Testis (tissue), 3 donors: ENCODE results near the gene FBXL7. TPM values are rescaled to one million over a fixed set of nuclear protein-coding genes. Genes with fewer than 3 reads are reported as not detected.

ENCODE experiments used
- DNase-seq: peaks from one replicate; pipeline ENCODE4 v3.0.0-alpha.2; 2019
- H3K27ac ChIP-seq, 2 donors: fragments of 200-600 bp; sonication (generic); one replicate each; pipeline ENCODE4 v1.5.1; 2019
- H3K27me3 ChIP-seq: fragments of 200-600 bp; sonication (generic); one replicate; pipeline ENCODE4 v1.5.1; 2019
- H3K36me3 ChIP-seq: fragments of 200-600 bp; sonication (generic); one replicate; pipeline ENCODE4 v1.5.1; 2017; ENCODE audit warnings: low read depth; ENCODE audit errors: missing control alignments
- H3K4me1 ChIP-seq: fragments of 200-600 bp; sonication (generic); one replicate; pipeline ENCODE4 v1.5.1; 2019
- H3K4me3 ChIP-seq, 2 donors: fragments of 200-600 bp; sonication (generic); one replicate each; pipeline ENCODE4 v1.5.1; 2017 to 2019
- H3K9me3 ChIP-seq: fragments of 200-600 bp; sonication (generic); one replicate; pipeline ENCODE4 v1.5.1; 2017
- CTCF ChIP-seq, 3 experiments: fragments of 450-650 bp in 2 of 3; fragments of 200-600 bp in 1 of 3; sonication (generic) in 1 of 3; IDR thresholded peaks; one replicate each; pipeline ENCODE4 v1.5.1; 2016 to 2019; ENCODE audit warnings: antibody characterized with exemption in 3 of 3, mild to moderate bottlenecking in 2 of 3, moderate library complexity in 1 of 3
- POLR2A ChIP-seq: fragments of 450-650 bp; IDR thresholded peaks from one replicate; pipeline ENCODE4 v1.6.1; 2017; ENCODE audit warnings: antibody characterized with exemption, mild to moderate bottlenecking, moderate library complexity
- WGBS, 2 donors: methylation state at CpG; one replicate each; pipeline ENCODE4 v1.1.5; 2018; 5-methylcytosine and 5-hydroxymethylcytosine counted together
- intact Hi-C: fragments of 100-400 bp; cut with DNase I; formaldehyde crosslinking; loops from one replicate; pipeline ENCODE4 v1.15.1; 2023; ENCODE audit warnings: low total_unique reads
- polyA plus RNA-seq: library from polyadenylated mRNA; stranded (reverse); fragments of 350-450 nt; fragmentation: Illumina TruSeq; extraction: RNeasy Lipid Tissue Mini Kit (QIAGEN cat#74804); gene quantifications from one replicate; pipeline ENCODE4 v1.2.3, GENCODE V29; 2014; ENCODE audit warnings: low read depth, low replicate concordance; ENCODE audit not compliant: insufficient read depth
- total RNA-seq, 2 donors: library from RNA; depleted of rRNA; stranded (reverse); fragments of >200 nt; gene quantifications; one replicate each; pipeline ENCODE4 v1.2.3, GENCODE V29; 2016

FBXL7 gene
- total and polyA plus RNA-seq, 3 donors from 2014 or later = 9.8 to 17.3 (median 15.2) TPM

- TF ChIP-seq POLR2A (no peak), CTCF (IDR thresholded peaks at IDR 0.05) (no peak)
- H3K4me1 ChIP-seq = no peaks in the 10 kb centered on the region
- no peaks in the 10 kb centered on the region for H3K27me3 ChIP-seq
- H3K27ac ChIP-seq = no peak overlapping the region
- intact Hi-C loops = no loop called here
- no peaks in the 10 kb centered on the region for H3K36me3 ChIP-seq
- DNase-seq = no peak
- no peak overlapping the region for H3K4me3 ChIP-seq
- H3K9me3 ChIP-seq = no peaks in the 10 kb centered on the region
Measured at GRCh38 chr5:15821506-15821905, 321.5 kb downstream of the FBXL7 start.

- Histone ChIP-seq H3K9me3 (no peaks in the 10 kb centered on the region), H3K4me1 (no peaks in the 10 kb centered on the region), H3K36me3 (no peaks in the 10 kb centered on the region), H3K27me3 (no peaks in the 10 kb centered on the region), H3K27ac (no peak overlapping the region), H3K4me3 (no peak overlapping the region)
- DNase-seq = no peak
- intact Hi-C loops = no loop called here
- 87 to 93% methylated on average over 2 of the region's 2 CpGs for WGBS, 2 donors
- no peak for TF ChIP-seq CTCF (IDR thresholded peaks at IDR 0.05)
- TF ChIP-seq POLR2A = no peak
Measured at GRCh38 chr5:15823398-15823797, 323.4 kb downstream of the FBXL7 start.

GRCh38 chr5:15827741-15828140 is 327.8 kb downstream of the FBXL7 start:
- Histone ChIP-seq H3K9me3 (no peaks in the 10 kb centered on the region), H3K27ac (no peak overlapping the region), H3K27me3 (no peaks in the 10 kb centered on the region), H3K4me1 (no peaks in the 10 kb centered on the region), H3K4me3 (no peak overlapping the region), H3K36me3 (no peaks in the 10 kb centered on the region)
- no peak for DNase-seq
- intact Hi-C loops = no loop called here
- TF ChIP-seq CTCF (IDR thresholded peaks at IDR 0.05) = no peak
- no peak for TF ChIP-seq POLR2A
- 72 to 92% methylated on average over 1 of the region's 1 CpG for WGBS, 2 donors

GRCh38 chr5:15831408-15831807 is 331.4 kb downstream of the FBXL7 start:
- DNase-seq = no peak
- no peaks in the 10 kb centered on the region for H3K36me3 ChIP-seq
- no peaks in the 10 kb centered on the region for H3K27me3 ChIP-seq
- intact Hi-C loops = no loop called here
- no peak overlapping the region for H3K4me3 ChIP-seq
- TF ChIP-seq POLR2A (no peak), CTCF (IDR thresholded peaks at IDR 0.05) (no peak)
- 59 to 69% methylated on average over 4 of the region's 4 CpGs for WGBS, 2 donors
- H3K9me3 ChIP-seq = no peaks in the 10 kb centered on the region
- H3K27ac ChIP-seq = no peak overlapping the region
- H3K4me1 ChIP-seq = no peaks in the 10 kb centered on the region

- no peak for TF ChIP-seq CTCF (IDR thresholded peaks at IDR 0.05)
- no peak for TF ChIP-seq POLR2A
- Histone ChIP-seq H3K4me3 (no peak overlapping the region), H3K27me3 (no peaks in the 10 kb centered on the region), H3K27ac (no peak overlapping the region), H3K4me1 (peaks cover 5% of the 10 kb centered on the region), H3K36me3 (no peaks in the 10 kb centered on the region), H3K9me3 (no peaks in the 10 kb centered on the region)
- 91% methylated on average over 4 of the region's 4 CpGs for WGBS, 2 donors
- no peak for DNase-seq
- intact Hi-C loops = no loop called here
Measured at GRCh38 chr5:15833365-15833764, 333.4 kb downstream of the FBXL7 start.
